Measurements from ENCODE around the gene FAHD1. TPM values are rescaled to one million over a fixed set of nuclear protein-coding genes. Genes with fewer than 3 reads are reported as not detected.
A peak's percentile ranks its signal among the peaks of the same experiment; 100 is the strongest.
"Not testable (repeated sequence)": the region's sequence is repeated elsewhere in the genome, so short reads cannot be mapped to it uniquely, and the experiment has no call there.

FAHD1 gene
- total and polyA plus RNA-seq, 2 experiments from 2014 or later = 76.6 to 101 TPM

- no peak overlapping the region for H2AFZ ChIP-seq
- TF ChIP-seq EZH2 (IDR thresholded peaks at IDR 0.05; ENCODE audit: borderline replicate concordance) (no peak), EZH2phosphoT487 (IDR thresholded peaks at IDR 0.05; ENCODE audit: low read depth, severe bottlenecking, unreplicated experiment) (no peak), CTCF (IDR thresholded peaks at IDR 0.05; ENCODE audit: poor library complexity) (no peak)
- WGBS (ENCODE audit: low lambda C conversion rate, missing lambda C conversion rate) = 49% methylated on average over 9 of the region's 9 CpGs
- H3K27ac ChIP-seq = peak overlapping the region; percentile 66
- no peaks in the 10 kb centered on the region for H4K20me1 ChIP-seq (ENCODE audit: insufficient read depth, poor library complexity, severe bottlenecking)
- no peaks in the 10 kb centered on the region for H3K79me2 ChIP-seq
- peaks cover 29% of the 10 kb centered on the region for H3K27me3 ChIP-seq
- no peaks in the 10 kb centered on the region for H3K4me1 ChIP-seq (ENCODE audit: insufficient read depth)
- no peaks in the 10 kb centered on the region for H3K9me2 ChIP-seq (replicated peaks; ENCODE audit: insufficient read depth)
- no peaks in the 10 kb centered on the region for H3K36me3 ChIP-seq (replicated peaks; ENCODE audit: insufficient read depth, low read depth)
- DNase-seq (ENCODE audit: low spot score) = peak; percentile 28
- no peak overlapping the region for H3K4me3 ChIP-seq
- no peak overlapping the region for H3K4me2 ChIP-seq
- no peaks in the 10 kb centered on the region for H3K9me3 ChIP-seq (ENCODE audit: low read depth)
These were observed 43.5 kb downstream of the FAHD1 start for GRCh38 chr16:1870365-1871082.

DNA sequence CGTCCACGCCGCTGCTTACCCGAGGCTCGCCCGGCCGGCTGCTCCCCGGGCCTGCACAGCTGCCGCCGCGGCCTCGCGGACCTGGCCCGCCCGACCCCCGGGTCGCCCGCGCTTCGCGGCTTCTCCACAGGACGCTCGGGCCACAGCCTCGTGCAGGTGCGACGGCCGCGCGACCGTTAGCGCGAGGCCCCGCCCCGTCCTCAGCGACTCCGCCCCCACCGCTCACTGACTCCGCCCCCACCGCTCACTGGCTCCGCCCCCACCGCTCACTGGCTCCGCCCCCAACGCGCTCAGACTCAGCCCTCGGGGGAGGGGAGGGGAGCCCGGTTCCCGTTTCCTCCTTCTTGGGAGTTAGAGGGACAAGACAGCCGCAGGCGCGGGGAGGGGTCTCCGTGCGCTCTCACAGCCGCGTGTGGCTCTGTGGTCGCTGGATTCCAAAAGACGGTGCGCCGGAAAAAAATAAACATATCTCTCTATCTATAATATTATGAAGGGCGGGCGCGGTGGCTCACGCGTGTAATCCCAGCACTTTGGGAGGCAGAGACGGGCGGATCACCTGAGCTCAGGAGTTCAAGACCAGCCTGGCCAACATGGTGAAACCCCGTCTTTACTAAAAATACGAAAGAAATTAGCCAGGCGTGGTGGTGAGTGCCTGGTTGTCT is 45.1 kb downstream of the FAHD1 start, which contains the start of gene MEIOB:
Gene MEIOB (minus strand): TSS at position 191 of the 662 bp plus-strand sequence. CDS start 3,989 bp downstream, outside the sequence.
- WGBS (ENCODE audit: low lambda C conversion rate, missing lambda C conversion rate) = 10% methylated on average over 25 of the region's 68 CpGs
- Histone ChIP-seq H3K4me1 (ENCODE audit: insufficient read depth) (no peaks in the 10 kb centered on the region), H2AFZ (peak within 1 kb of the TSS; percentile 63), H3K9me3 (ENCODE audit: low read depth) (no peaks in the 10 kb centered on the region), H3K4me2 (peak within 1 kb of the TSS; percentile 70), H4K20me1 (ENCODE audit: insufficient read depth, poor library complexity, severe bottlenecking) (no peaks in the 10 kb centered on the region), H3K4me3 (no peak within 1 kb of the TSS), H3K79me2 (no peaks in the 10 kb centered on the region), H3K36me3 (replicated peaks; ENCODE audit: insufficient read depth, low read depth) (no peaks in the 10 kb centered on the region), H3K27me3 (peaks cover 24% of the 10 kb centered on the region), H3K9me2 (replicated peaks; ENCODE audit: insufficient read depth) (no peaks in the 10 kb centered on the region), H3K27ac (no peak within 1 kb of the TSS)
- peak; percentile 44 for DNase-seq (ENCODE audit: low spot score)
- TF ChIP-seq EZH2 (IDR thresholded peaks at IDR 0.05; ENCODE audit: borderline replicate concordance) (peak; percentile 89), EZH2phosphoT487 (IDR thresholded peaks at IDR 0.05; ENCODE audit: low read depth, severe bottlenecking, unreplicated experiment) (no peak), CTCF (IDR thresholded peaks at IDR 0.05; ENCODE audit: poor library complexity) (no peak)

DNA sequence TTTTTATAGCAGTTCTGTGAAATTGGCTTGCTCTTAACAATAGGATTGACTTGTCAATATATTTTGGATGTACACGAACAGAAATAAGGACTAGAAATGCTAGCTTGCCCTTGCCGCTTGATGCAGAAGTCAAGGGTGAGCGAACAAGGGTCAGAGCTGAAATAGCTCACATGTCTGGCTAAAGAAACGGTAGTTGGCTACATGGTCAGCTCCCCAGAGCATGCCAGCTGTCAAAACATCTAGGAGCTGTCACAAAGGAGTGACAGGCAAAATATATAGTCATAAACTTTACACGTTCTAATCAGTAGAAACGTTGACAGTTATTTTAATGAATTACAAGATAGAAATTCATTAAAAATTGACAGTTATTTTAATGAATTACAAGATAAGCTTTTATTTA is 47.8 kb downstream of the FAHD1 start:
- WGBS (ENCODE audit: low lambda C conversion rate, missing lambda C conversion rate) = 71% methylated on average over 6 of the region's 6 CpGs
- Histone ChIP-seq H3K27me3 (peaks cover 32% of the 10 kb centered on the region), H4K20me1 (ENCODE audit: insufficient read depth, poor library complexity, severe bottlenecking) (no peaks in the 10 kb centered on the region), H2AFZ (no peak overlapping the region), H3K4me2 (no peak overlapping the region), H3K79me2 (no peaks in the 10 kb centered on the region), H3K27ac (no peak overlapping the region), H3K9me2 (replicated peaks; ENCODE audit: insufficient read depth) (no peaks in the 10 kb centered on the region), H3K4me3 (no peak overlapping the region), H3K36me3 (replicated peaks; ENCODE audit: insufficient read depth, low read depth) (no peaks in the 10 kb centered on the region), H3K4me1 (ENCODE audit: insufficient read depth) (no peaks in the 10 kb centered on the region), H3K9me3 (ENCODE audit: low read depth) (no peaks in the 10 kb centered on the region)
- no peak for DNase-seq (ENCODE audit: low spot score)
- TF ChIP-seq EZH2 (IDR thresholded peaks at IDR 0.05; ENCODE audit: borderline replicate concordance) = no peak
- TF ChIP-seq EZH2phosphoT487 (IDR thresholded peaks at IDR 0.05; ENCODE audit: low read depth, severe bottlenecking, unreplicated experiment) = no peak
- TF ChIP-seq CTCF (IDR thresholded peaks at IDR 0.05; ENCODE audit: poor library complexity) = no peak

DNA sequence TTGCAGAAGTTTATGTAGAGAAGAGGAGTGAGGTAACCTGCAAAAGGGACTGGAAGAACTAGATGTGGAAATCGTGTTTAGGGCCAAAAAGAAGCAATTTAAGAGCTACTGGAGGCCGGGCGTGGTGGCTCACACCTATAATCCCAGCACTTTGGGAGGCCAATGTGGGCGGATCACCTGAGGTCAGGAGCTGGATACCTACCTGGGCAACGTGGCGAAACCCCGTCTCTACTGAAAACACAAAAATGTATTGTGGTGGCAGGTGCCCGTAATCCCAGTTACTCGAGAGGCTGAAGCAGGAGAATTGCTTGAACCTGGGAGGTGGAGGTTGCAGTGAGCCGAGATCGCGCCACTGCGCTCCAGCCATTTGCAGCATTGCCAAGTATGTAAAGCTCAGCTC is 49.1 kb downstream of the FAHD1 start:
- WGBS (ENCODE audit: low lambda C conversion rate, missing lambda C conversion rate) = 91% methylated on average over 13 of the region's 13 CpGs
- DNase-seq (ENCODE audit: low spot score); H3K4me2 ChIP-seq: not testable (repeated sequence)

More for the DNA sequence above, 49.1 kb downstream of the FAHD1 start:
- not testable (repeated sequence) for H3K36me3 ChIP-seq (replicated peaks; ENCODE audit: insufficient read depth, low read depth); H3K27ac ChIP-seq; H2AFZ ChIP-seq; H3K9me2 ChIP-seq (replicated peaks; ENCODE audit: insufficient read depth); H3K4me1 ChIP-seq (ENCODE audit: insufficient read depth); H3K79me2 ChIP-seq; H4K20me1 ChIP-seq (ENCODE audit: insufficient read depth, poor library complexity, severe bottlenecking); H3K4me3 ChIP-seq; H3K9me3 ChIP-seq (ENCODE audit: low read depth)
- H3K27me3 ChIP-seq = peaks cover 32% of the 10 kb centered on the region
